Karpas-422 (cell line): ENCODE results near the gene PITX3. TPM values are rescaled to one million over a fixed set of nuclear protein-coding genes. Genes with fewer than 3 reads are reported as not detected.

ENCODE experiments used
- DNase-seq: peaks from one replicate; pipeline ENCODE4 v3.0.0-alpha.2; 2015
- H2AFZ ChIP-seq: fragments of 200-600 bp; sonication (generic); 2 replicates; pipeline ENCODE4 v1.6.1; 2014; ENCODE audit warnings: antibody characterized with exemption, low read length, mixed read lengths
- H3K27ac ChIP-seq: fragments of 200-600 bp; sonication (generic); 2 replicates; pipeline ENCODE4 v1.5.1; 2014; ENCODE audit warnings: mild to moderate bottlenecking, low read length, moderate library complexity
- H3K27me3 ChIP-seq: fragments of 200-600 bp; sonication (generic); 2 replicates; pipeline ENCODE4 v1.6.1; 2014; ENCODE audit warnings: low read length, mixed read lengths
- H3K36me3 ChIP-seq: fragments of 200-600 bp; sonication (generic); 2 replicates; pipeline ENCODE4 v1.6.1; 2014; ENCODE audit warnings: low read length, mixed read lengths; ENCODE audit not compliant: insufficient read depth
- H3K4me1 ChIP-seq: fragments of 200-600 bp; sonication (generic); 2 replicates; pipeline ENCODE4 v1.6.1; 2014; ENCODE audit warnings: mild to moderate bottlenecking, low read length, mixed read lengths
- H3K4me2 ChIP-seq: fragments of 200-600 bp; sonication (generic); 2 replicates; pipeline ENCODE4 v1.6.1; 2014; ENCODE audit warnings: low read length, low read depth, mild to moderate bottlenecking; ENCODE audit not compliant: poor library complexity, severe bottlenecking
- H3K4me3 ChIP-seq: fragments of 200-600 bp; sonication (generic); 2 replicates; pipeline ENCODE4 v1.5.1; 2014; ENCODE audit warnings: mild to moderate bottlenecking, antibody characterized with exemption, low read length, mixed read lengths
- H3K79me2 ChIP-seq: fragments of 200-600 bp; sonication (generic); 2 replicates; pipeline ENCODE4 v1.6.1; 2014; ENCODE audit warnings: mild to moderate bottlenecking, low read length, mixed read lengths
- H3K9ac ChIP-seq: fragments of 200-600 bp; sonication (generic); 2 replicates; pipeline ENCODE4 v1.6.0; 2014; ENCODE audit warnings: low read length
- H3K9me2 ChIP-seq: fragments of 200-600 bp; sonication (generic), shearing (Covaris generic); replicated peaks from 2 replicates; pipeline ENCODE4 v1.6.0; 2014; ENCODE audit warnings: mild to moderate bottlenecking, low read length, moderate library complexity; ENCODE audit not compliant: insufficient read depth
- H3K9me3 ChIP-seq: fragments of 300-700, 200-600 bp; sonication (generic); 2 replicates; pipeline ENCODE4 v1.6.1; 2014; ENCODE audit warnings: low read length, mixed read lengths
- H4K20me1 ChIP-seq: fragments of 200-600 bp; sonication (generic); 2 replicates; pipeline ENCODE4 v1.6.1; 2014; ENCODE audit warnings: mild to moderate bottlenecking, antibody characterized with exemption, low read length, low read depth; ENCODE audit not compliant: insufficient read depth
- total RNA-seq: library from RNA; depleted of rRNA; stranded (reverse); fragments of >200 nt; shearing (Covaris generic); gene quantifications from 2 replicates; pipeline ENCODE4 v1.2.3, GENCODE V29; 2014; ENCODE audit warnings: low replicate concordance

PITX3 gene
- total RNA-seq, 1 experiment from 2014 or later: not detected

GRCh38 chr10:102283890-102284289 lies 42.6 kb upstream of the PITX3 start:
- Histone ChIP-seq H3K9me2 (no peaks in the 10 kb centered on the region), H3K9ac (no peak overlapping the region), H3K27me3 (no peaks in the 10 kb centered on the region), H3K36me3 (no peaks in the 10 kb centered on the region), H3K79me2 (peaks cover 41% of the 10 kb centered on the region), H3K4me3 (no peak overlapping the region), H2AFZ (no peak overlapping the region), H4K20me1 (no peaks in the 10 kb centered on the region), H3K9me3 (no peaks in the 10 kb centered on the region), H3K4me1 (peaks cover 14% of the 10 kb centered on the region), H3K27ac (no peak overlapping the region), H3K4me2 (no peak overlapping the region)
- no peak for DNase-seq

GRCh38 chr10:102283488-102283887 lies 42.2 kb upstream of the PITX3 start:
- H3K27ac ChIP-seq: no peak overlapping the region

DNA sequence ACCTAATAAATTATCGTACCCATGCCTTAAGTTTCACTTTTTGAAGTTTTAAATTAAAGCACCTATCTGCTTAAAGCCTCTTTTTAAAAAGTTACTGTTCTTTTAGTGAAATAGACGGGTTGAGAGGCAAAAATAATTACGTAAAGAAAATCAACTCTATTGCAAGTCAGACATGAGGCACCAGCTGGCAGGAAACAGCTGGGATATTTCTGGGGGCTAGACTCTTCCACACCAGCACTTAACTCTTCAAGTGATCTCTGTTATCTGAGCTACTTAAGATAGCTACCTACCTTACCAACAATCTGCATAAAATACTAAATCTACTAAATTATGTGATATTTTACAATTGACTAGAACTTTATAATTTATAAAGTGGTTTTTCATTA lies 39.8 kb upstream of the PITX3 start:
- peaks cover 14% of the 10 kb centered on the region for H3K4me1 ChIP-seq
- H2AFZ ChIP-seq: no peak overlapping the region
- peak overlapping the region; percentile 22 for H3K4me2 ChIP-seq
- no peaks in the 10 kb centered on the region for H3K27me3 ChIP-seq
- no peak overlapping the region for H3K27ac ChIP-seq
- no peaks in the 10 kb centered on the region for H3K9me2 ChIP-seq
- H4K20me1 ChIP-seq: no peaks in the 10 kb centered on the region
- no peak overlapping the region for H3K4me3 ChIP-seq
- no peaks in the 10 kb centered on the region for H3K36me3 ChIP-seq
- H3K9ac ChIP-seq: peak overlapping the region; percentile 6; the same call in 1 of the 2 replicates
- DNase-seq: no peak
- peaks cover 31% of the 10 kb centered on the region for H3K79me2 ChIP-seq
- H3K9me3 ChIP-seq: no peaks in the 10 kb centered on the region

More at GRCh38 chr10:102283488-102283887, 42.2 kb upstream of the PITX3 start:
- H3K36me3 ChIP-seq: no peaks in the 10 kb centered on the region
- peaks cover 14% of the 10 kb centered on the region for H3K4me1 ChIP-seq
- H3K9me3 ChIP-seq: no peaks in the 10 kb centered on the region
- H3K4me2 ChIP-seq: no peak overlapping the region
- no peaks in the 10 kb centered on the region for H3K27me3 ChIP-seq
- no peak for DNase-seq
- H4K20me1 ChIP-seq: no peaks in the 10 kb centered on the region
- no peak overlapping the region for H2AFZ ChIP-seq
- H3K4me3 ChIP-seq: no peak overlapping the region
- H3K9me2 ChIP-seq: no peaks in the 10 kb centered on the region
- no peak overlapping the region for H3K9ac ChIP-seq
- peaks cover 41% of the 10 kb centered on the region for H3K79me2 ChIP-seq

DNA sequence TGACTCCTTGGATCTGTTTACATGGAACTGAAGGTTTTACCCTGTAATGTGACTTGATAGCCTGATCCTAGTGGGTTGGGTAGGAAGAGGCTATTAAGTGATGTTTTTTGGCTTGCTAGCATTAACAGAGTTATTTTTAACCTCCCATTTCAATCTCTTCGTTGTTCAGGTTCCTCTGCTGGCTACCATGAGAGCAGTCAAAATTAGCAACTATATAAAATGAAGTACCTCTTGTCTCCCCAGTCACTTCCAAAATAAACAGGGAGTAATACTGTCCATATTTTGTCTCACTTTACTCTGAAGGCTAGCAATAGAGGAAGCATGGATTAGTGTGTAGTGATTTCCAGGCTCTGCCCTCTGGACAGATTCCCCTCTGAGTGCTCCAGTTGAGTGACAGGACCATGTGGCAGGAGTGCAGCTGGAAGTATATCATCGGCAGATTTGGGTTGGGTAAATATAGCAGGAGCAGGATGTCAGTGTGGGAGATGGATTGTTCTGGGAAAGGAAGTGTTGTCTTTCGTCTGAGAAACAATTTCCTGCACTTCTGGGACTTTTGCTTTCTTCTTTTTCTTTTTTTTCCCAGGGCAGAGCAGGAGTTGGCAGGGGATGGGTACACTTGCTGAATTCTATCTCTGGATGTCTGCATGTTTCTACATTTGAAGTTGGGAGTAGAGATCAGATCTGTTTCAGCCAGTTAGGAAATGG lies 39.2 kb upstream of the PITX3 start:
- Histone ChIP-seq H3K4me3 (no peak overlapping the region), H2AFZ (no peak overlapping the region), H3K4me2 (peak overlapping the region; percentile 22), H3K79me2 (peaks cover 28% of the 10 kb centered on the region), H3K36me3 (no peaks in the 10 kb centered on the region), H3K27ac (no peak overlapping the region), H3K9me3 (no peaks in the 10 kb centered on the region), H3K9ac (peak overlapping the region; percentile 6; the same call in 1 of the 2 replicates), H3K9me2 (no peaks in the 10 kb centered on the region), H3K4me1 (peaks cover 14% of the 10 kb centered on the region), H4K20me1 (no peaks in the 10 kb centered on the region), H3K27me3 (no peaks in the 10 kb centered on the region)
- DNase-seq: no peak

- Histone ChIP-seq H3K9me2 (no peaks in the 10 kb centered on the region), H3K4me3 (no peak overlapping the region), H4K20me1 (no peaks in the 10 kb centered on the region), H3K27me3 (no peaks in the 10 kb centered on the region), H3K4me1 (peaks cover 14% of the 10 kb centered on the region), H2AFZ (no peak overlapping the region), H3K9me3 (no peaks in the 10 kb centered on the region), H3K79me2 (peaks cover 24% of the 10 kb centered on the region), H3K4me2 (no peak overlapping the region), H3K27ac (no peak overlapping the region), H3K9ac (no peak overlapping the region), H3K36me3 (no peaks in the 10 kb centered on the region)
- no peak for DNase-seq
Measured at GRCh38 chr10:102279104-102279503, 37.8 kb upstream of the PITX3 start.

GRCh38 chr10:102275343-102275742 lies 34.0 kb upstream of the PITX3 start:
- Histone ChIP-seq H4K20me1 (no peaks in the 10 kb centered on the region), H3K4me3 (no peak overlapping the region), H3K27ac (no peak overlapping the region), H3K9me3 (no peaks in the 10 kb centered on the region), H3K4me1 (peaks cover 5% of the 10 kb centered on the region), H3K79me2 (peaks cover 25% of the 10 kb centered on the region), H3K4me2 (no peak overlapping the region), H3K36me3 (no peaks in the 10 kb centered on the region), H3K9ac (no peak overlapping the region), H2AFZ (no peak overlapping the region), H3K9me2 (no peaks in the 10 kb centered on the region), H3K27me3 (no peaks in the 10 kb centered on the region)
- no peak for DNase-seq

GRCh38 chr10:102274062-102274461 lies 32.8 kb upstream of the PITX3 start:
- no peaks in the 10 kb centered on the region for H3K4me1 ChIP-seq
- H3K9me2 ChIP-seq: no peaks in the 10 kb centered on the region
- no peak overlapping the region for H2AFZ ChIP-seq
- DNase-seq: no peak
- H3K79me2 ChIP-seq: peaks cover 25% of the 10 kb centered on the region
- H3K27ac ChIP-seq: no peak overlapping the region
- H3K4me3 ChIP-seq: no peak overlapping the region
- no peaks in the 10 kb centered on the region for H4K20me1 ChIP-seq
- H3K27me3 ChIP-seq: no peaks in the 10 kb centered on the region
- H3K4me2 ChIP-seq: no peak overlapping the region
- no peaks in the 10 kb centered on the region for H3K36me3 ChIP-seq
- no peaks in the 10 kb centered on the region for H3K9me3 ChIP-seq
- no peak overlapping the region for H3K9ac ChIP-seq

DNA sequence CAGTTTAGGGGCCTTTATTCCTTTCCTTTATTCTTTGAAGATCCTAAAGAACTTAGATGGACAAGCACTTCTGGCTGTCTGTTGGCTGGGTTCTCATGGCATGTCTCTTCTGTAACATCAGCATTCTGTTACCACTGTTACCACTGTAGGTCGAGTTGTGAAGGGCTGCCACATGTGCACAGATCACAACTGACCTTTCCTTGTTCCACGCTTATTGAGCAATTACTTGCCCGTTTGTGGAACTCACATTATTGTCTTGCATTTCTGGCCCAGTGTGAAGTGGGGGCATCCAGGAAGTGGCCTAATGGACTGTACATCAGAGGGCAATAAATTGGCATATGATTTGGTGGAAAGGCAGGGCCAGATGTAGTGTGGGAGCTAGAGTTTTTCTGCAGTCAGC lies 27.7 kb upstream of the PITX3 start:
- Histone ChIP-seq H3K4me3 (no peak overlapping the region), H3K4me2 (no peak overlapping the region), H4K20me1 (no peaks in the 10 kb centered on the region), H3K27ac (no peak overlapping the region), H3K36me3 (no peaks in the 10 kb centered on the region), H3K27me3 (no peaks in the 10 kb centered on the region), H3K4me1 (peaks cover 18% of the 10 kb centered on the region), H3K9ac (no peak overlapping the region), H2AFZ (no peak overlapping the region), H3K79me2 (peaks cover 43% of the 10 kb centered on the region), H3K9me2 (no peaks in the 10 kb centered on the region), H3K9me3 (no peaks in the 10 kb centered on the region)
- no peak for DNase-seq
